UCSD-AML1 (cell line): ENCODE results near the gene ACSL5.
"Not testable (repeated sequence)": the region's sequence is repeated elsewhere in the genome, so short reads cannot be mapped to it uniquely, and the experiment has no call there.

Experiments
- DNase-seq: peaks from one replicate; lab custom pipeline; 2025; ENCODE audit not compliant: unreplicated experiment; lab: John Stamatoyannopoulos, UW

The ACSL5 gene

DNA sequence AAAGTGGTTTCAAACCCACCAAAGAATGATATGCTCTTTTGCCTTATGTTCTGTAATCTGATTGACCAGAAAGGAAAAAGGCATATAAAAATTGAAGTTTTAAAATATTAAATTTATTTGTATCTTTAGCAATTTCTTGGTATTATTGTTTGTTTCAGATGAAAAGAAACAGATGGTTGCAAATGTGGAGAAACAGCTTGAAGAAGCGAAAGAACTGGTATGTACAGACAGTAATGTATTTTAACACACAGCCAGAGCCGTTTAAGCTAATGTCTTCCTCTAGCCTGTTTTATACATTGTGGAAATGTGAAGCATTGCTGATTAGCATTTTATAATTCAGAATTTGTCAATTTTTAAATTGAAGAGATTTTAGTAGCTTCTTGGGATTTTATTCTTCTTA is 86.5 kb downstream of the ACSL5 start:
- no peak for DNase-seq

DNA sequence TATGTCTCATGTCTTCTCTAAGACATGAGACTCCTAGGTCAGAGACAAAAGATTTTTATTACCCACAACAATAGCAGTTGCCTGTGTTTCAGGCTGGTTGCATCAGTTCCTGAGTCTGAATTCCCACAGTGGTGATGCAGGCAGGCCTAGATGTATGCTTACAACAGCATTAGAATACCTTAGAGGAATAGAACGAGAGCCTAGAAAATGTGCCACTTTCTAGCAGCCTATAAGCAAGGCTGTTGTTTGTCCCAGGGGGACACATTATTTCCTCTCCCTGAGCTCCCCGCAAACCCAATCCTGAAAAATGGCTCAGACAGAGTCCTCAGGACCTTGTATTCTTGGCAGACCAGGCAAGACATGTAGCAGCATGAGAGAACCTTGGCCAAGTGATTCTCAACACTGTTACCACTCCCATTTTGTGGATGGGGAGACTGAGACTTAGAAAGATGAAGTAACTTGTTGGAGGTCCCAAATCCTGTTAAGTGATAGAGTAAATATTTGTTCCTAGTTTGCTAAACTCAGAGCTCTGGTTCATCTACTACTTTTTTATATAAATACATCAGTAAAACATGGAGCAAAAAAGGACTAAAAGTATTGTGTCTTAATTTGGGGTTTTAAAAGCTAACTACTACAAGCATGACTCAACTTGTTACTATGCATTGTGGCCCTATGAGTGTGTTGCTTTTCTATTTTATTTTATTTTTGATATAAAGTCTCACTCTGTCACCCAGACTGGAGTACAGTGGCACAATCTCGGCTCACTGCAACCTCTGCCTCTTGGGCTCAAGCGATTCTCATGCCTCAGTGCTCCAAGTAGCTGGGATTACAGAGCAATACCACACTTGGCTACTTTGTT is 87.3 kb downstream of the ACSL5 start:
- no peak for DNase-seq

DNA sequence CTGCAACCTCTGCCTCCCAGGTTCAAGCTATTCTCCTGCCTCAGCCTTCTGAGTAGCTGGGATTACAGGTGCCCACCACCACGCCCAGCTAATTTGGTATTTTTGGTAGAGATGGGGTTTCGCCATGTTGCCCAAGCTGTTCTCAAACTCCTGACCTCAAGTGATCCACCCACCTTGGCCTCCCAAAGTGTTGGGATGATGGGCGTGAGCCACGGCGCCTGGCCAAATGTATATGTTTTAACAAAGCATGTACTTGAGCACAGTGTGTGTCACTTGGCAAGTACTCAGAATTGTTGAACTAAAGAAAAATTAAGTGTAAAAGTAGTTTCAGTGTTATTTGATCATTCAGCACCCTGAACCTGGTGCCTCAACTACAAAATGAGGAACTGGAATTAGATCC is 90.2 kb downstream of the ACSL5 start:
- not testable (repeated sequence) for DNase-seq

DNA sequence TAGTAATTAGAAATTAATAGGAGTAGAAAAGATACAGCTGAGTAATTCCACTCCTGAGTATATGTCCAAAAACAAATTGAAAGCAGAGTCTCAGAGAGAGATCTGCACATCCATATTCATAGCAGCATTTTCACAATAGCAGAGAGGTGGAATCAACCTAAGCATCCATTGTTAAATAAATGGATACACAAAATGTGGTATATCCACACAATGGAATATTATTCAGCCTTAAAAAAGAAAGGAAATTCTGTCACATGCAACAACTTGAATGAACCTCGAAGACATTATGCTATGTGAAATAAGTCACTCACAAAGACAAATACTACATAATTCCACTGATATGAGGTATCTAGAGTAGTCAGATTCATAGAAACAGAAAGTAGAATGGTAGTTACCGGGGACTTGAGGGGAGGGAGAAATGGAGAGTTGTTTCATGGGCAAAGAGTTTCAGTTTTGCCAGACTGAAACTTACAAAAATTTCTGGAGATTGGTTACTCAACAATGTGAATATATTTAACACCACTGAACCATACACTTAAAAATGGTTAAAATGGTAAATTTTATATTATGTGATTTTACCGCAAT is 91.5 kb downstream of the ACSL5 start:
- DNase-seq: no peak

- DNase-seq: no peak
Observed at GRCh38 chr10:112466802-112467201, 92.9 kb downstream of the ACSL5 start.

GRCh38 chr10:112467541-112468075 is 93.7 kb downstream of the ACSL5 start:
- no peak for DNase-seq

- peak; percentile 10 for DNase-seq
Observed at GRCh38 chr10:112471878-112472487, 98.1 kb downstream of the ACSL5 start.

DNA sequence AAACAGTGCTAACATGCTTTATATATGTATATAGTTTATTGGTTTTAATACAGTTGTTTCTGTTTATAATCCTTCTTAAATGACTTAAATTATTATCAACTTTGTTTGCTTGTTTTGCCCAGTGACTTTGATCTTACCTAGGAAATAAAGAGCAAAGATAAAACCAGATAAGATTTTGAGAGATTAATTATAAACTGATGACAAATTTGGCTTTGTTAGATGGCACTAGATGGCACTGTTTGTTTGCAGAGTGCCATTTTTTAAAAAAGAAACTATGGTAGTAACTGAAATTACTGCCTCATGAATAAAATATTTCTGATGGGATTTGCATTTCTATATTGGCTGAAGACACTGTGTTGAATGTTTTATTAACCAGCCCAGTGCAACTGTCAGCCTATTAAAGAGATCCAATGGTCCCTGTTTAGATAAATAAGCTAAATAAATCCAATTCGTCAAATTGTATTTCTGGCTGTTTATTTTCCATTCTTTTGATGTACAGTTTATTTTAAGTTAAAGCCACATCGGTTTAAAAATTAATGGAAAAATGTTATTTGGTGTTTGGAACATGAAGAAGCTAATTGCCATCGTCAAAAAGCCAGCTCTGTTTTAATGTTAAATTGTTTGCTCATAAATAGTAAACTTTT is 101.8 kb downstream of the ACSL5 start:
- no peak for DNase-seq
